Left renal cortex interstitium (tissue), 4 donors: ENCODE measurements around the gene STAMBPL1. TPM values are rescaled to one million over a fixed set of nuclear protein-coding genes. Genes with fewer than 3 reads are reported as not detected.

Source experiments
- polyA plus RNA-seq, 4 donors: library from polyadenylated mRNA; unstranded; fragments of 120-200 nt; gene quantifications; one replicate each; pipeline ENCODE4 v1.2.1, GENCODE V29; 2013; ENCODE audit not compliant: insufficient read length in 4 of 4

The STAMBPL1 gene
- polyA plus RNA-seq, 4 donors: 1.9 to 2.3 (median 2.2) TPM

Other genes with a start within 250 kb of the STAMBPL1 start
- under 1 TPM; 0.11 to 0.47 (median 0.43) TPM for gene LIPF, start 215.8 kb upstream of the STAMBPL1 start, polyA plus RNA-seq
- gene LIPK, start 174.0 kb upstream of the STAMBPL1 start, polyA plus RNA-seq: not detected
- not detected for gene LIPN, start 120.2 kb upstream of the STAMBPL1 start, polyA plus RNA-seq
- under 1 TPM in 1 of 4 donors, not detected in 3; 0.13 TPM for gene LIPM, start 77.5 kb upstream of the STAMBPL1 start, polyA plus RNA-seq
- under 1 TPM; 0.25 to 0.49 (median 0.46) TPM for gene ANKRD22, start 28.4 kb upstream of the STAMBPL1 start, polyA plus RNA-seq
- 100 to 1,000 TPM; 165 to 197 (median 178) TPM for gene ACTA2, start 72.5 kb downstream of the STAMBPL1 start, polyA plus RNA-seq
- 10 to 100 TPM; 10.0 to 12.7 (median 11.3) TPM for gene FAS, start 110.6 kb downstream of the STAMBPL1 start, polyA plus RNA-seq